GM18867 (cell line): ENCODE results near the gene LGALS3BP.
"Not testable (repeated sequence)": the region's sequence is repeated elsewhere in the genome, so short reads cannot be mapped to it uniquely, and the experiment has no call there.

Source experiments
- ATAC-seq: cut with Tn5 transposase; IDR thresholded peaks from one replicate; pipeline ENCODE4 v1.9.1; 2021; ENCODE audit warnings: mild to moderate bottlenecking, moderate library complexity; ENCODE audit not compliant: unreplicated experiment

LGALS3BP gene

GRCh38 chr17:78979780-78980623 lies at the start of gene LGALS3BP:
LGALS3BP (minus strand) TSS chr17:78979923; CDS start chr17:78977191, 2,732 bp downstream.
- ATAC-seq, result no peak

GRCh38 chr17:79028496-79029326 lies 49.0 kb upstream of the LGALS3BP start:
- ATAC-seq, result no peak

- ATAC-seq, result no peak
These were observed 48.3 kb upstream of the LGALS3BP start for GRCh38 chr17:79027925-79028491.

- no peak for ATAC-seq
These were observed 47.7 kb upstream of the LGALS3BP start for GRCh38 chr17:79027274-79027924.

GRCh38 chr17:79026376-79027273 lies 46.9 kb upstream of the LGALS3BP start:
- ATAC-seq, result no peak

GRCh38 chr17:79024901-79025737 lies 45.4 kb upstream of the LGALS3BP start:
- no peak for ATAC-seq

GRCh38 chr17:79023886-79024771 lies 44.4 kb upstream of the LGALS3BP start, which contains the start of gene C1QTNF1:
C1QTNF1 (plus strand) TSS chr17:79024169; CDS start chr17:79043969, 19,800 bp downstream.
- no peak for ATAC-seq

GRCh38 chr17:79023180-79023705 lies 43.5 kb upstream of the LGALS3BP start:
- no peak for ATAC-seq

- ATAC-seq, result no peak
These were observed 42.8 kb upstream of the LGALS3BP start for GRCh38 chr17:79022507-79022991.

GRCh38 chr17:79021929-79022328 lies 42.2 kb upstream of the LGALS3BP start:
- not testable (repeated sequence) for ATAC-seq

- ATAC-seq, result no peak
These were observed 41.0 kb upstream of the LGALS3BP start for GRCh38 chr17:79020631-79021301.

GRCh38 chr17:79019632-79020584 lies 40.2 kb upstream of the LGALS3BP start:
- no peak for ATAC-seq

- ATAC-seq, result no peak
These were observed 39.5 kb upstream of the LGALS3BP start for GRCh38 chr17:79019261-79019631.

- ATAC-seq, result no peak
These were observed 38.6 kb upstream of the LGALS3BP start for GRCh38 chr17:79018370-79018695.

GRCh38 chr17:79017546-79018369 lies 38.0 kb upstream of the LGALS3BP start:
- no peak for ATAC-seq
